HK-2 (cell line): Measurements from ENCODE around the gene ACHE.

Source experiments
- DNase-seq: peaks from one replicate; pipeline ENCODE4 v3.0.0-alpha.2; 2018; ENCODE audit not compliant: unreplicated experiment

ACHE gene

GRCh38 chr7:100884736-100885439 is 10.8 kb downstream of the ACHE start:
- no peak for DNase-seq

DNA sequence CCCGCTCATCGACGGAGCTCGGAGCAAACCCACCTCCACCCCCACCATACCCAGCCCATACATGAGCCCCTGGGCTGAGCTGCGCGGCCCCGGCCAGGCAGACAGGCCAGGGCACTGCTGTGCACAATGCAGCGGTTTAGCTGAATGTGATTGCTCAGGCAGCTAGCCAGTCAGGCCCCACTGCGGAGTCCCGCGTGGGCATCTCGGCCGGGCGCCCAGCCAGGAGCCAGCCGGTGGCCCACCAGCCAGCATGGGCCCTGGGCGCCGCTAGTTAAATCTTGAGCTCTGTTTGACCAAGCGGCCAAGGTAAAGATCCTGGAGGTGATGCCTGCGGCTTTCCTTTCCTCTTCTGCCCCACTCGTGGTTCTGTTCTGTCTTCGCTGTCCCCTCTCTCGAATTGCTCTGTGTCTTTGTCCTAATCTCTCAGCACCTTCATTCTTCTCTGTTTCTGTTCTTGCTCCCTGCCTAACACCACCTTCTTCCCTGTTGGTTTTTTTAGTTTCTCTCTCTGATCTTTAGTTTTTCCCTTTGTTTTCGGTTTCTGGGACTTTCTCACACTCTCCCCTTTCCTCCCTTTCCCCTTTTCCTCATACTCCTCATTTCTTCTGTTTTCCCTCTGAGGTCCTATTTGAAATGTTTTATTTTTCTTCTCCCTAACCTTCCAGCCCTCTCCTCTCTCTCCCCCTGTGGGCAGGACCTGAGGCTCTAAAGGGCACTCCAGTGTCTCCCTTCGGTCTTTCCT is 12.7 kb downstream of the ACHE start:
- no peak for DNase-seq

- DNase-seq: no peak
These were observed 13.5 kb downstream of the ACHE start for GRCh38 chr7:100882201-100882600.

DNA sequence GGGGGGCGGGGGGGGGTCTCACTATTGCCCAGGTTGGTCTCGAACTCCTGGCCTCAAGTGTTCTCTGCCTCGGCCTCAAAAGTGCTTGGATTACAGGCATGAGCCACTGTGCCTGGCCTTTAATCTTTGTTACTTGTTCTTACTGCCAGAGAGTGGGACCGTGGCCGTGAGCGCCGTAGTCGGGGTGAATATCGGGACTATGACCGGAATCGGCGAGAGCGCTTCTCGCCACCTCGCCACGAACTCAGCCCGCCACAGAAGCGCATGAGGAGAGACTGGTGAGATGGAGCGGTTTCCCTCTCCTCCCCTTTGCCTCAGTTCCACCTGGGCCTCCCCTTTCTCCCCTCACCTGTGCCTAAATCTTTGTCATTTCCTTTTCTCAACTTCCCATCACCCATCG is 14.6 kb downstream of the ACHE start:
- no peak for DNase-seq

GRCh38 chr7:100880645-100881044 is 15.0 kb downstream of the ACHE start:
- DNase-seq: no peak

DNA sequence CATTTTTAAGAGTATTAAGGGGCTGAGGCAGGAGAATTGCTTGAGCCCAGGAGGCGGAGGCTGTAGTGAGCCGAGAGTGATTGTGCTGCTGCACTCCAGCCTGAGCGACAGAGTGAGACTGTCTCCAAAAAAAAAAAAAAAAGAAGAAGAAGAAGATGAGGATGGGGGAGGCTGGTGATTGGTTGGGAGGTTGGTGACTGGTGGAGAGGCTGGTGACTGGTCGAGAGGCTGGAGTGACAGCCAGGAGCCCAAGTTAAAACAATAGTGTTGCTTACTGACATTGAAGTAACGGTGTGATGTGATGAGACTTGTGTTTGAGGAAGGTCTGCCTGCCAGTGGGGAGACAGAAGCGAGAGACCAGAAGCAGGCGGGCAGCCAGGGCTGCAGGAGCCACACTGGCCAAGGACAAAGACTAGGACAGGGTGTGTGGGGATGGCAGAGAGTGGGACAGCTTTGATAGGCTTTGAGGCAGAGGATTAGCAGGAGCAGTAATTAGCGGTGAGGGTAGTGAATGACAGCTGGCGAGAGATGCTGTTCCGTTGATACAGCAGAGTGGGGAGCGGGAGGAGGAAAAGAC is 15.9 kb downstream of the ACHE start:
- no peak for DNase-seq

DNA sequence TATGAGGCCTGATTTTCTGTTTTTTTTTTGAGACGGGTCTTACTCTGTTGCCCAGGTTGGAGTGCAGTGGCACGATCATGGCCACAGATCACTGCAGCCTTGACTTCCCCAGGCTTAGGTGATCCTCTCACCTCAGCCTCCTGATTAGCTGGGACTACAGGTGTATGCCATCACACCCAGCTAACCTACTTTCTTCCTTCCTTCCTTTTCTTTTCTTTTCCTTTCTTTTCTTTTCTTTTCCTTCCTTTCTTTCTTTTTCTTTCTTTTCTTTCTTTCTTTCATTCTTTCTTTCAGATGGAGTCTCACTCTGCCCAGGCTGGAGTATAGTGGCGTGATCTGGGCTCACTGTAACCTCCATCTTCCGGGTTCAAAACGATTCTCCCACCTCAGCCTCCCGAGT is 17.0 kb downstream of the ACHE start:
- no peak for DNase-seq

DNA sequence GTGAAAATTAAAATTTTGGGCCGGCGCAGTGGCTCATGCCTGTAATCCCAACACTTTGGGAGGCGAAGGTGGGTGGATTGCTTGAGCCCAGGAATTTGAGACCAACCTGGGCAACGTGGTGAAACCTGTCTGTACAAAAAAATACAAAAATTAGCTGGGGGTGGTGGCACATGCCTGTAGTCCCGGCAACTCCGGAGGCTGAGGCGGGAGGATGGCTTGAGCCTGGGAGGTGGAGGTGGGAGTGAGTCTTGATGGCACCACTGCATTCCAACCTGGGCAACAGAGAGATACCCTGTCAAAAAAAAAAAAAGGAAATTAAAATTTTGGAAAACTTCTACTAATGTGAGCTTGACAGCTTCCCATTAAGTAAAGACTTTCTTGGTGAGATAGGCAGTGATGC is 17.7 kb downstream of the ACHE start:
- no peak for DNase-seq

GRCh38 chr7:100875356-100875751 is 20.3 kb downstream of the ACHE start:
- no peak for DNase-seq

DNA sequence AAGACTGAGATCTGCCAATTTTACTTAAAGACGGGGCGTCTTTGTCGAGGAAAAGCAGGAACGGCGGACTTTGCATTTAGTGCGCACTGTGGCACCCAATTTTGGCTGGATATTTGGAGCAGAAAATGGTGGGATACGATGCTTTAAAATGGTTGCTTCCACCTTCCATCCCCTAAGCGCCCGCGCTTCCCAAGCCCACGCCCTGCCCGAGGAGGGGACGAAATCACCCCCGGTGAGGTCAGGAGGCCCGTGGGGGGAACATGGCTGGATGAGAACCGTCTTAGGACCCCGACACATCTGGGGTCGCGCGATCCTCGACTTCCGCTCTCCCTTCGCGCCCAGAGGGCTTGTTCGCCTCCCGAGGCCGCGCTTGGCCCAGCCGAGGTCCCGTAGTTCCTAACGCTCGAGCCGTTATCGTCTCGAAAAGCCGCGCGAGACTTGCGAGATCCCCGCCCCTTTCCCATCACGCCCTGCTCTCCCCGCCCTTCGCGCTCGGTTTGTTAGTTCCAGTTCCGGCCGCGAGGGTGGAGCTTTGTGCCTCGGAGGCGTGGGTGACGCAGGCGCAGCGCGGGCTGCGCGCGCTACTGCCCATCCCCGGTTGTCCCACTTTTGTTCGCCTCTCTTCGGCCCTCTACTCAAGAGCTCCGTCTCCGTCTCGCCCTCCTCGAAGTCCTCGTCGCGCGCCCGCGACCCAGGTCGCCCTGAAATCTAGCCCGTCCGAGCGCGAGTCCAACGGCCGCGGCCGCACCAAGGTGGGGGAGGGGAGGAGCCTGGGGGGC is 20.9 kb downstream of the ACHE start, which contains the start of gene SRRT:
TSS of gene SRRT (plus strand) at position 527 of the 779 bp plus-strand sequence. CDS start 488 bp downstream, outside the sequence.
- DNase-seq: peak; percentile 99

- no peak for DNase-seq
These were observed 21.4 kb downstream of the ACHE start for GRCh38 chr7:100874300-100874576.

DNA sequence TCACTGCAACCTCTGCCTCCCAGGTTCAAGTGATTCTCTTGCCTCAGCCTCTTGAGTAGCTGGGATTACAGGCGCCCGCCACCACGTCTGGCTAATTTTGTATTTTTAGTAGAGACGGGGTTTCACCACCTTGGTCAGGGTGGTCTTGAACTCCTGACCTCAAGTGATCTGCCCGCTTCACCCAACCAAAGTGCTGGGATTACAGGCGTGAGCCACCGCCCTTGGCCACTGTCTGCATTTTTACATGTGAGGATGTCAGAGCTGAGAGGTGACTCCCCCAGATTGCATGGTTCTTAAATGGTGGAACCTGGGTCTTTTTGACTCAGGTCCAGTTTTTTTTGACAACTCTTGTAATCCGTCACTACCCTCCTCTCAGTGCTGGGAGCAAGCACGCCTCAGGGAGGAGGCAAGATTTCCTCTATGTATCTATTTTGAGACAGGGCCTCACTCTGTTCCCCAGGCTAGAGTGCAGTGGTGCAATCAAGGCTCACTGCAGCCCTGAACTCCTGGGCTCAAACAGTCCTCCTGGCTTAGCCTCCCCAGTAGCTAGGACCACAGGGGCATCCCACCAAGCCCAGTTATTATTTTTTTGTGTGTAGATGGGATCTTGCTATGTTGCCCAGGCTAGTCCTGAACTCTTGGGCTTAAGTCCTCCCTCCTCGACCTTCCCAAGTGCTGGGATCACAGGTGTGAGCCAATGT is 21.9 kb downstream of the ACHE start:
- DNase-seq: no peak

- no peak for DNase-seq
These were observed 27.8 kb downstream of the ACHE start for GRCh38 chr7:100867776-100868485.

GRCh38 chr7:100867040-100867775 is 28.5 kb downstream of the ACHE start, which contains the start of gene TRIP6:
TRIP6 (plus strand) TSS chr7:100867387; CDS start chr7:100867498, 111 bp downstream.
- DNase-seq: peak; percentile 93

DNA sequence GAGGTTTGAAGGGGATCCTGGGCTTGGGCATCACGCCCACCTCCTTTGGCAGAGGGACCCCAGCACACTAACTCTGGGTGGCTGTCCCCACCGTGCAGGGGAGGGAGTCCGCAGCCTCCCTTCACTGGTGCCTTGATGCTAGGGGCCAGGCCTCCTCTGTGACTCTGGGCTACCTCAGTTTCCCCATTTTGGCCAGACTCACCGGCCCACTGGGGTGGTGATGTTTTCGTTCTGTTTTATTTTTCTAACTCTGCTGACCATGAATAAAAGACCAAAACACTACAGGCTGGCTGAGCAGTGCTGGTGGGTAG is 29.0 kb downstream of the ACHE start:
- DNase-seq: no peak

- no peak for DNase-seq
These were observed 29.6 kb downstream of the ACHE start for GRCh38 chr7:100865938-100866728.

DNA sequence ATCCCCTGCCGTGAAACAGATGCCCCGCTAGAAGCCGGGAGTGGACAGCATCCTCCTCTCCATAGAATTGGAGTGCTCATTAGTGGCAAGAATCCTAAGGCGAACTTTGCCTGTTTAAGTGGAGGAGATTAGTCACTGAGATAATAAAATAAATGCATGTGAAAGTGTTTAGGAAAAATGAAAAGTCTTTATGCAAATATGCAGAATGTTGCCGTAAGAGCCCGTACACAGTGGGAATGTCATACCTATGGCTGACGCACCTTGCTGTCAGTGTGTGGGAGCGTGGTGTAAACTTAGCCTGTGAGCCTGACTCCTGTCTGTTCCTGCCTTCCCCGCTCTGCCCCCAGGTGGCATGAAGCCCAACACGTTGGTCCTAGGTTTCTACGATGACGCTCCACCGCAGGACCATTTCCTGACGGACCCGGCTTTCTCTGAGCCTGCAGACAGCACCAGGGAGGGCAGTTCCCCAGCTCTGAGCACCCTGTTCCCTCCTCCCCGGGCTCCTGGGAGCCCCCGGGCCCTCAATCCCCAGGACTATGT is 30.2 kb downstream of the ACHE start:
- DNase-seq: no peak

GRCh38 chr7:100864263-100864845 is 31.3 kb downstream of the ACHE start:
- no peak for DNase-seq

DNA sequence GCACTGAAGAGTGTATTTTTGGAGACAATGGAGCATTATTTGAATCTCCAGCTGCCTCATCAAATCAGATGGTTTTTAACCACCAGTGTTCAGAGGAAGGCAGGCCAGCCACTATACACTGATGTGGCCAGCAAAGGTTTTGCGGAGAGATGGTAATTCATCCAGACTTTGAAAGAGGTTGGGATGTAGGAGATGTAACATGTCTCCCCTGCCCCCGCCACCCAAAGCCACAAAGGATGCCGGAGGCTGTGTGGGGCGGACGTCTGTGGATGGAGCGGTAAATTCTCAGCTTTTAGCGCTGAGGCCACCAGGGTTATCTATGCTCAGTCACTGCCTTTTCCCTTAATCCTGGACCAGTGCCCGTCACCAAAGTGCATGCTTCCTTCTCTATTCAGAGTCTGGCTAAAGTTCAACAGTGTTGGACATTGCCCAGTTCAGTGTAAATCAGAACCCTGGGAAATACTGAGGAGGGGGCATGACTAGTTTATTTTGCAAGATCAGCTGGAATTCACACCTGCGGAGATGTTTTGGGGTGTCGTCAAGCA is 32.2 kb downstream of the ACHE start:
- no peak for DNase-seq
